ENCODE results near the gene NPY4R.

DNA sequence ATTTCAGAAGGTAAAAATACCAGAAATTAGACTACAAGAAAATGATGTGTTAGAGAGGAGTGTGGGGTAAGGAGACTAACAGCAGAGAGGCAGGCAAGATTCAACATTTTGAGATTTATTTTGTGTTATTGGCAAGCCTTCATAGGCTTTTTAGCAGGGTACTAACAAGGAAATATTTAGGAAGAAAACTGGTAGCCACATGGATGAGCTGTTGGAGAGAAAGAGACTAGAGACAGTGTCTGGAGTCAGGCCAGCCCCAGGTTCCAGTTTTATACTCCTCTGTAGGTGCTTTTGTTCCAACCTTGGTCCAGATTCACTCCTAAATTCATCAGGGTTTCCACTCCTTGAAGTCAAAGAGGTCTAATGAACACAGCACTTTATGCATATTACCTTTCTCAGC is 49.6 kb upstream of the NPY4R start:
- TF ChIP-seq CTCF (IDR thresholded peaks at IDR 0.05; ENCODE audit: low read depth, low read length) = no peak
- no peak for TF ChIP-seq EZH2phosphoT487 (IDR thresholded peaks at IDR 0.05; ENCODE audit: low read depth)

All from OCI-LY3 (cell line).